HAP-1 (cell line): ENCODE data around the gene MTHFD2L.
A peak's percentile ranks its signal among the peaks of the same experiment; 100 is the strongest.

Source experiments
- DNase-seq, 2 experiments: peaks; one replicate each; pipeline ENCODE4 v3.0.0-alpha.2; 2016 to 2020; ENCODE audit warnings: low spot score in 2 of 2
- H3K27me3 ChIP-seq: fragments of 250-450 bp; sonication (Bioruptor Pico); 2 replicates; pipeline ENCODE4 v1.5.1; 2020; ENCODE audit warnings: low read depth, mild to moderate bottlenecking, moderate library complexity
- H3K36me3 ChIP-seq: fragments of 250-450 bp; sonication (Bioruptor Pico); replicated peaks from 2 replicates; pipeline ENCODE4 v1.5.1; 2020; ENCODE audit warnings: mild to moderate bottlenecking
- H3K4me1 ChIP-seq: fragments of 250-450 bp; sonication (Bioruptor Pico); 2 replicates; pipeline ENCODE4 v1.5.1; 2020; ENCODE audit warnings: mild to moderate bottlenecking
- H3K4me3 ChIP-seq: fragments of 250-450 bp; sonication (Bioruptor Pico); 2 replicates; pipeline ENCODE4 v1.5.1; 2020; ENCODE audit warnings: mild to moderate bottlenecking, moderate library complexity
- H3K9me3 ChIP-seq: fragments of 250-450 bp; sonication (Bioruptor Pico); 2 replicates; pipeline ENCODE4 v1.5.1; 2020; ENCODE audit warnings: mild to moderate bottlenecking, moderate library complexity
- in situ Hi-C: fragments of 300-500 bp; cut with MboI; formaldehyde crosslinking; loops from 3 replicates; pipeline ENCODE4 v1.14.3; 2020; ENCODE audit warnings: low sequenced_read_pairs, inconsistent platforms, mixed read lengths

MTHFD2L gene

DNA sequence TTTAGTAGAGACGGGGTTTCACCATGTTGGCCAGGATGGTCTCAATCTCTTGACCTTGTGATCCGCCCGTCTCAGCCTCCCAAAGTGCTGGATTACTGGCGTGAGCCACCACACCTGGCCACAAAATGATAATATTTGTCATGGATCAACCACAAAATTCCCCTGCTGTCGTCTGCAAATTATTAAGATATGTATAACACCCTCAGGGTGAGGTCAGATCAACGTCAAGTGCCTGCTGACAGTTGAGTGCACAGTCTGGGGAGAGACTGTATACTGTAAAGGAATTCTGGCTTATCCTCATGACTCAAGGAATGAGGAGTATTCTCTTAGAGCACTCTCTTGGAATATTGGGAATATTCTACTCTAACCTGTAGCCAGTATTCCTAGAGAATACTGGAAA is 161.6 kb downstream of the MTHFD2L start:
- no peaks in the 10 kb centered on the region for H3K4me1 ChIP-seq
- H3K4me3 ChIP-seq = no peak overlapping the region
- H3K36me3 ChIP-seq = no peaks in the 10 kb centered on the region
- no peak for DNase-seq
- H3K27me3 ChIP-seq = peaks cover 17% of the 10 kb centered on the region
- in situ Hi-C loops = loop anchor here (25.0 kb wide), 1 partner anchor 343 kb away; no protein-coding TSS in a partner anchor
- no peaks in the 10 kb centered on the region for H3K9me3 ChIP-seq

DNA sequence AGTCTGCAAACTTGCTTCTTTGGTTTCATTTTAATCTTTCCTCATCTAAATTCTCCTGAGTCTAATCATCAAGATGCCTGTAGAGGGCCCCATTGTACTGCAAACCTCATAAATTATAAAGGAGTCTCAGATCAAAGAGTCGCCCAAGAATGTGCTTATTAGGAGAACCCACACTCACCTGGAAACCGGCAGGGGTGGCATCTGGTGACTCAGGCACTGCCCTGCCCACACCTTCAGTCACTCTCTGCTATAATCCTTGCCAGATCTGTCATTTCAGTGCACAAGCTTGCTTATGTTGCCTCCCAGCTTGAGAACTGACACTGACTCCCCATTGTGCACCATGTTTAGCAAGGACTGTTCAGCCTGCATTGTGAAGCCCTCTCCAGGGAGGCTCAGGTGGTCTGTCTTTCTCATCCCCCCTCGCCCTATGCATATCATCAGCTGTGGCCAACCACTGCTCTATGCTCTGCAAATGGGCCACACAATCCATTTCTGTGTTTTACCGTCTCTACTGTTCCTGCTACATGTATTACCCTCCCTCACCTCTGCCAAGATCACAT is 162.7 kb downstream of the MTHFD2L start:
- DNase-seq = peak; percentile 12 to 41
- H3K9me3 ChIP-seq = no peaks in the 10 kb centered on the region
- in situ Hi-C loops = loop anchor here (25.0 kb wide), 1 partner anchor 342 kb away; no protein-coding TSS in a partner anchor
- H3K4me3 ChIP-seq = no peak overlapping the region
- H3K36me3 ChIP-seq = no peaks in the 10 kb centered on the region
- peaks cover 22% of the 10 kb centered on the region for H3K27me3 ChIP-seq
- H3K4me1 ChIP-seq = no peaks in the 10 kb centered on the region

DNA sequence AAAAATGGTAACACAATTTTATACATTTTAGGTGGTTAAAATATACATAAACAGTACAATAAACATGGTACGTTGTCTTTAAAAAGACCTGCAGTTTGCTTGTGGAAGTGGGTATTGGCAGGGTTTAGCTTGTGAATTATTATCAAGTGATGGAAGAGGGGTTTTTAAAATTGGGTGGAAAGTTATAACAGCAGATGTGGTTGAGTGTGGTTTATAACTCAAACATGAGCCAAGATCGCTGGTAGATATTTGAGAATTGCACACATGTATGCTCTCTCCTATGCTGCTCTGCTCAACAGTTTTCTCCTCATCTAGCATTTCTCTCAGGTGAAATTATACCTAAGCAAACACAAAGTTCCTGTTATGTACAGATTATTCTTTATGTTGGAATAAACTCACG is 164.4 kb downstream of the MTHFD2L start:
- in situ Hi-C loops = loop anchor here (25.0 kb wide), 1 partner anchor 340 kb away; no protein-coding TSS in a partner anchor

DNA sequence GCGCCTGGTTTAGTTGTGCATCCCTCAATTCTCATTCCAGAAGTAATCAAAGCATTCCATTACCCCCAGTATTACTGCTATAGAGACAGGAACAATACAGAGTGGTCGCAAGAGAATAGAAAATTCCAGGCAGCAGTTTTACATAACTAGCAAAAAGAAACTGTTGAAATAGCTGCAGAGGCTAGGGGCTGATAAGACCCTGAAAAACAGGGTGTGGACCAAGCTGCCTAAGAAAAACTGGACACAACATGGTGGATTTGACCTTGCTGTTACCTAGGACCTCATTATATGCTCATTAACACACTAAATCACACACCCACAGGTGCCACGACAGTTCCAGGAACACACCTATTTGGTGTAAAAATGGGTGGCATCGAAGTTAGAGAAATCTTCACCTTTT is 165.7 kb downstream of the MTHFD2L start:
- Histone ChIP-seq H3K36me3 (no peaks in the 10 kb centered on the region), H3K4me1 (no peaks in the 10 kb centered on the region), H3K27me3 (peaks cover 21% of the 10 kb centered on the region), H3K9me3 (no peaks in the 10 kb centered on the region), H3K4me3 (no peak overlapping the region)
- in situ Hi-C loops = loop anchor here (25.0 kb wide), 1 partner anchor 339 kb away; no protein-coding TSS in a partner anchor
- DNase-seq = no peak

More for the DNA sequence above, 164.4 kb downstream of the MTHFD2L start:
- Histone ChIP-seq H3K36me3 (no peaks in the 10 kb centered on the region), H3K4me1 (no peaks in the 10 kb centered on the region), H3K4me3 (no peak overlapping the region), H3K9me3 (no peaks in the 10 kb centered on the region), H3K27me3 (peaks cover 23% of the 10 kb centered on the region)
- DNase-seq = no peak

DNA sequence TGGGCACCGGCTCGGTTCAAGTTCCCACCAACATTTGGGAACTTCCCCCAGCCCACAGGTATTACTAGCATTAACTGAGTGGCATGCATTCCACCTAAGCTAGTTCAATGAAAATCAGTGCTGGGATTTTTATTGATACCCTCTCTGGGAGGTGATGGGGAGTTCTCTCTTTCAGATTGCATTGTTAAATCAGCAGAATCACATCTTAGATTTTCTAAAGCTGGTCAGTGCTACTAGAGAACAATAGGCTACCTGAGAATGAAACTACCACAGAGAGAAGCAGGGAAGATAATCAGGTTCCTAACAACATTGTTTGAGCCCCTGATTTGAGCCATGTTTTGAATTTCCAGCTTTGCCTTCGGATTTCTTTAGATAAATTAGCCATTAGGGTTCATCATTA is 166.3 kb downstream of the MTHFD2L start:
- no peak for DNase-seq
- Histone ChIP-seq H3K4me1 (no peaks in the 10 kb centered on the region), H3K9me3 (no peaks in the 10 kb centered on the region), H3K36me3 (no peaks in the 10 kb centered on the region), H3K4me3 (no peak overlapping the region), H3K27me3 (peaks cover 21% of the 10 kb centered on the region)
- in situ Hi-C loops = loop anchor here (25.0 kb wide), 1 partner anchor 338 kb away; no protein-coding TSS in a partner anchor

DNA sequence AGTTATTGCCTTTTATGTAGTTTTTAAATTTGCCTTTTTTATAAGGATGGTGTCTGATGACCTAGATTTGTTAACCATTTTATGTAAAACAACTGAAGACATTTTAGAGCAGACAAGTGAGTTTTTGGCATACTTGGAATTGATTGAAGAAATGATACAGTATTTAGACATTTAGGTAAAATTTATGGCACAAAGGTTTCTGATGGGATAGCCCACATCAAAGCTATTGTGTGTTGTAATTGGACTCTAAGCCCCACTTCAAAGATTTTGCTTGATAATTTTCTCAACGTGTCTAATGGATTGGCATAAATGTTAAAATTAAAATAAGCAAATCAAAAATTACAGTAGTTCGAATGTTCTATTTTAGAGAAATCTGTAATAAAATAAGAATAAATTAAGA is 168.0 kb downstream of the MTHFD2L start:
- H3K36me3 ChIP-seq = no peaks in the 10 kb centered on the region
- H3K27me3 ChIP-seq = peaks cover 20% of the 10 kb centered on the region
- in situ Hi-C loops = no loop called here
- no peak for DNase-seq
- no peaks in the 10 kb centered on the region for H3K4me1 ChIP-seq
- no peak overlapping the region for H3K4me3 ChIP-seq
- H3K9me3 ChIP-seq = no peaks in the 10 kb centered on the region

DNA sequence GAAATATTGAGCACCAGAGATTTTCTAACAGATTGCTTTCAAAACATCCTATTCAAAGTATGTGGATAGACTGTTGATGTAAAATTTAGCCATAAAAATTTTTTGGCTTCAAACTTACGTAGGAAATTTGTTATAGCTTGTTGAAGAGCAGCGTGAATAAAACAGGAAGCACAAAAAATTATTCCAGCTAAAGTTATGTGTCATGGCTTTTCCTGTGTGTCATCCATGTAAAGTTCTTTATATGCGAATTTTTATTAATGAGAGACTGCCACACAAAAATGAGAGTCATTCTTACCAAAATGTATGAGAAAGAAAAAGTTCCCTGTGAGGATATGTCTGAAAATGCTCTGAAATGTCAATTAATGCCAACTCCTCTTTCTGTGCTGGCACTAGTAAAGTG is 169.8 kb downstream of the MTHFD2L start:
- no peaks in the 10 kb centered on the region for H3K9me3 ChIP-seq
- in situ Hi-C loops = no loop called here
- DNase-seq = no peak
- H3K4me3 ChIP-seq = no peak overlapping the region
- H3K4me1 ChIP-seq = no peaks in the 10 kb centered on the region
- H3K36me3 ChIP-seq = no peaks in the 10 kb centered on the region
- peaks cover 11% of the 10 kb centered on the region for H3K27me3 ChIP-seq

DNA sequence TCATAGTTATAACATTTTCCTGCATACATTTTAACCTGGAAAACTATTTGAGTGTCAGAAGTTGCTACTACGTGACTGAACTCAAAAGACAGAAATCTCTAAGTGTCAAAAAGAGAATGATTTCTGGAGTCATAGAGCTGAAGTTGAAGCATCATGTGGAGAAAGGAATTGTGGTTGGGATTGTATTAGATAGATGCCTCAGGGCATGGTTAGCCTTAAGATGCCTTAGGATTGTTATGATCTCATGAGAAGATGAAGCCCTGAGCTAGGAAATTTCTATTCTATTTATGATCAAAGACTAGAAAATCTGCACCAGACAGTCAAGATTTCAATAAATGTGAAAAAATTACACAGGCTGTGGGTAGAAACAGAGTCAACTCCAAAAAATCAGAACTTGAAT is 170.6 kb downstream of the MTHFD2L start:
- H3K4me3 ChIP-seq = no peak overlapping the region
- in situ Hi-C loops = no loop called here
- no peaks in the 10 kb centered on the region for H3K4me1 ChIP-seq
- H3K9me3 ChIP-seq = no peaks in the 10 kb centered on the region
- no peaks in the 10 kb centered on the region for H3K36me3 ChIP-seq
- DNase-seq = no peak
- H3K27me3 ChIP-seq = peaks cover 11% of the 10 kb centered on the region

DNA sequence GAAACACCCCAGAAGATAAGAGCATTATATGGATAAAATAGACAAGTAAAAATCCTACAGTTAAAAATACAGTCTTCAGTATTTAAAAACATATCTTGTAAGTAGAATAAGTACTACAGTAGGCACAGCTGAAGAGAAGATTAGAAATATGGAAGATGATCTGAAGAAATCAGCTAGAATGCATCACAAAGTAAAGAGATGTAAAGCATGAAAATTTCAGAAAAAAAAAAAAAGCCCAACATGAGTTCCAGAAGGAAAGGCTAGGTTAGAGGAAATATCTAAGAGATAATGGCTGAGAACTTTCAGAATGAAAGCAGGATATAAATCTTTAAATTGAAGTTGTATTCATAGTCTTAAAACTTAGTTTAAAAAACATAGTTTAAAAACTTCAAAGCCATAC is 171.4 kb downstream of the MTHFD2L start:
- DNase-seq = no peak
- H3K4me3 ChIP-seq = no peak overlapping the region
- peaks cover 11% of the 10 kb centered on the region for H3K27me3 ChIP-seq
- no peaks in the 10 kb centered on the region for H3K9me3 ChIP-seq
- H3K4me1 ChIP-seq = no peaks in the 10 kb centered on the region
- in situ Hi-C loops = no loop called here
- H3K36me3 ChIP-seq = no peaks in the 10 kb centered on the region

DNA sequence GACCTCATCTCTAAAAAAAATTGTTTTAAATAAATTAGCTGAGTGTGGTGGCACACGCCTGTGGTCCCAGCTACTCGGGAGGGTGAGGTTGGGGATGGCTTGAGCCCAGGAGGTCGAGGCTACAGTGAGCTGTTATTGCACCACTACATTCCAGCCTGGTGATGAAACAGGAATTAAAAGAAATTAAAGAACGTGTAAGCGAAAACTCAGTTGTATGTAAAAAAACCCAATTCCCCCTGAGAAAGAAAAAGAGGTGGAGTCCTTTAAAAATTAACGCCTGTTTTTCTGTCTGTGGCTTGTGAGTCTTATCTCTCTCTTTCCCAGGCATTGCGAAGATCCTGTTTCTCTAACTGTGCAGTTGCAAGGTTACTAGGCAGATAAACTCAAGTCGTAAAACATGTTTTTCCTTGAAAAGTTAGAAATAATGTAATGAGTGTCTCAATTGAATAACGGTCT is 172.4 kb downstream of the MTHFD2L start:
- Histone ChIP-seq H3K4me3 (no peak overlapping the region), H3K9me3 (no peaks in the 10 kb centered on the region)
- in situ Hi-C loops = no loop called here

DNA sequence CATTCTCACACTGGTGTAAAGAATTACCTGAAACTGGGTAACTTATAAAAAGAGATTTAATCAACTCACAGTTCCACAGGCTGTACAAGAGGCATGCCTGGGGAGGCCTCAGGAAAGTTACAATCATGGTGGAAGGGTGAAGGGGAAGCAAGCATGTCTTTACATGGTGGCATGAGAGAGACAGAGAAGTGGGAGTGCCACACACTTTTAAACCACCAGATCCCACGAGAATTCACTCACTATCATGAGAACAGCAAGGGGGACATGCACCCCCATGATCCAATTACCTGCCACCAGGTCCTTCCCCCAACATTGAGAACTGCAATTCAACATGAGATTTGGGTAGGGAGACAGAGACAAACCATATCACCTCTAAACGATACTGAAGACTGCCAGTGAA is 173.3 kb downstream of the MTHFD2L start:
- H3K9me3 ChIP-seq = no peaks in the 10 kb centered on the region
- DNase-seq = no peak
- H3K36me3 ChIP-seq = no peaks in the 10 kb centered on the region
- no peaks in the 10 kb centered on the region for H3K4me1 ChIP-seq
- in situ Hi-C loops = no loop called here
- H3K27me3 ChIP-seq = peaks cover 5% of the 10 kb centered on the region
- H3K4me3 ChIP-seq = no peak overlapping the region

More for the DNA sequence above, 172.4 kb downstream of the MTHFD2L start:
- DNase-seq = no peak
- Histone ChIP-seq H3K4me1 (no peaks in the 10 kb centered on the region), H3K27me3 (peaks cover 8% of the 10 kb centered on the region), H3K36me3 (no peaks in the 10 kb centered on the region)

DNA sequence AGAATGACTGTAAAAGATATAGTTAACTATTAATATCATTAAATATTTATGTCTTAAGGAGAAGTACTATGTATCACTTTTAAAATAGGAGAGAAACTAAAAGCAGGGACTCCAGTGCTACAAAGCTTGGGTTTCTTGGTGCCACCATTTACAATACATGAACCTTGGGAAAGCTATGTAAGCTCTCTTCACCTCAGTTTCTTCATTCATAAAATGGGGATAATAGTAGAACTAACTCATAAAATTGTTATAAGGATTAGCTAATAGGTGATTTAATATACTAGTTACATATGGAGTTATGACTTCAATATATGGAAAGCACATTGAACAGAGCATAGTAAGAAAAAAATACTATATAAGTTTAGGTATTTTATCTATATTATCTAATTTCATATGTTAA is 174.0 kb downstream of the MTHFD2L start:
- in situ Hi-C loops = no loop called here
- no peak for DNase-seq
- Histone ChIP-seq H3K4me3 (no peak overlapping the region), H3K27me3 (peaks cover 5% of the 10 kb centered on the region), H3K36me3 (no peaks in the 10 kb centered on the region), H3K4me1 (no peaks in the 10 kb centered on the region), H3K9me3 (no peaks in the 10 kb centered on the region)

DNA sequence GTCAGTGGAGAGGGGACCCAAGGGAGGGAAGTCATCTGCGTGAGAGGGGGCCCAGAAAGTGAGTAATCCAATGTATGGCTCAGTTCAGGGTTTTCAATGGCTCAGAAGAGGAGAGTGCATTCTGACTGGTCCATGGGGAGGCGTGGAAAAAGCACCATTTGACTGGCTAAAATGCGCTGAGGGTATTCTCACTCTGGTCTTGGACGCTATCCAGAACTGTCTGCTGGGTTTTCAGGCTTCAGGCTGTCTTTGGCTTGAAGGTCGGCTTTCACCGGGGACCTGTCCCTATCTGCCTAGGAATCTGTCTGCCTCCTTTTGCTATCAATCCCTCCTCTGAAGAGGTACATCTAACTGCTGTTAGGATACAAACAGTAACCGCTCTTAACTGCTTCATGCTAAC is 176.7 kb downstream of the MTHFD2L start:
- Histone ChIP-seq H3K4me3 (no peak overlapping the region), H3K9me3 (no peaks in the 10 kb centered on the region), H3K27me3 (peaks cover 2% of the 10 kb centered on the region; the same call in 1 of the 2 replicates), H3K36me3 (no peaks in the 10 kb centered on the region), H3K4me1 (no peaks in the 10 kb centered on the region)
- DNase-seq = no peak
- in situ Hi-C loops = no loop called here

DNA sequence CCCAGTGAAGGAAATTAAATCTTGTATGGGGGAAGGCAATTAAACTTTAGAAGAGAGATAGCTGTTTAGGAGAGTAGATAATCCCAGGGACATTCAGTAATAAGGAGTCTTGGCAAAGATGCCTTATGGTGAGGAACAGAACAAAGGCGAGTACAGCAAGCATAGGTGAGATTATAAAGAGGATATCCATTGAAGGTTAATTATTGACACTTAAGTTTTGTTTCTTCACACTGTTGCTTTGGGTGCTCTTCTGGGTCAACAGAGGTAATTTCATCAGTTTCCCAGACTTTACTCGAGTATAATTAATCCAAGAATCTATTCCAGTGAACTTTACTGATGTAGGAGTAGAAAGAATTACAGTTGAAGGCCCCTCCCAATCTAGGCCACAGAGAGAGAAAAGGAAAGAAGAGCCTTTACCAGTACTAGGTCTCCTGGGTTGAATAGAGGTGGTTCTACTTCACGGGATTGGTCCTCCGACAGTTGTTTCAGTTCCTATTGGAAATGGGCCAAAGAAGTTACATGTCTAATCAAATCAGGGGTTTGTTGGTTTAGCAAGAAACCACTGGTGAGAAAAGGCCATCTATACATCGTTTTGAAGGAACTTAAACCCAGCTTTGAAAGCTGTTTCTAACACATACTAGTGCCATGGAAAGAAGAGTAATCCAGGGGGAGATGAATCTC is 177.6 kb downstream of the MTHFD2L start:
- H3K4me1 ChIP-seq = no peaks in the 10 kb centered on the region
- no peak for DNase-seq
- H3K9me3 ChIP-seq = no peaks in the 10 kb centered on the region
- peaks cover 2% of the 10 kb centered on the region; the same call in 1 of the 2 replicates for H3K27me3 ChIP-seq
- no peak overlapping the region for H3K4me3 ChIP-seq
- no peaks in the 10 kb centered on the region for H3K36me3 ChIP-seq
- in situ Hi-C loops = no loop called here
